GM19372 (cell line): Measurements from ENCODE around the gene PPARD.

Experiments used
- ATAC-seq: cut with Tn5 transposase; IDR thresholded peaks from one replicate; pipeline ENCODE4 v1.9.1; 2021; ENCODE audit warnings: mild to moderate bottlenecking, low read depth, moderate library complexity; ENCODE audit not compliant: unreplicated experiment

The PPARD gene

DNA sequence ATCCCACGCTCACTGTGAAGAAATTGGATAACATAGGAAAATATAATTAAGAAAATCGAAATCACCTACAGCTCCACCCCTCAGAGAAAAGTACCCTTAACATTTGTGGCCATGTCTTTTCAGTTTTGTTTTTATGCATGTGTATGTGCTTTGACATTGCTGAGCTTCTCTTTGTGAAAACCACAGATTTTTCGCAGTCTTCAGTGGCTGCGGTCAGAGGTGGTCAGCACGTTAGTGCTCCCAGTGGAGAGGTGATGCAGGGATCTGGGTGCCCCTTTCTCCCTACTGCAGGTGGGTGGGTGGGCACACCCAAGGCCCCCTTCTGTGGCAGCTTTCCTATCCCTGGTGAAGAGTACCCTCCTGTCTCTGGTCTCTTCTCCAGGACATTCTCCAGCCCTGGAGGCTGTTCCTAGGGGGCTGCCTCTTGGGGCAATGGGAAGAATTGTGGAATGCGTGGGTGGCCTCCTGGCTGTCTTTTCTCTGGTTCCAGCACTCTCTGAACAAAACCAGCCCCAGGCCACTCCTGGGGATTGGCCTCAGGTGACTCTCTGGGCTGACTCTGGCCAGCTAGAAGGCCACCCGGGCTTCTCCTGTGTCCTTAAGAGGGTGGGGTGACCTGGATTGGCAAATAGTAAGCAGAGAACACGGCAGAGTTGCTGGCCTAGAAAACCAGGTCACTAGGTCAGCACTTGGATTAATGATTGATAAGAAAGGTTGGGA is 59.9 kb downstream of the PPARD start:
- ATAC-seq, result no peak

DNA sequence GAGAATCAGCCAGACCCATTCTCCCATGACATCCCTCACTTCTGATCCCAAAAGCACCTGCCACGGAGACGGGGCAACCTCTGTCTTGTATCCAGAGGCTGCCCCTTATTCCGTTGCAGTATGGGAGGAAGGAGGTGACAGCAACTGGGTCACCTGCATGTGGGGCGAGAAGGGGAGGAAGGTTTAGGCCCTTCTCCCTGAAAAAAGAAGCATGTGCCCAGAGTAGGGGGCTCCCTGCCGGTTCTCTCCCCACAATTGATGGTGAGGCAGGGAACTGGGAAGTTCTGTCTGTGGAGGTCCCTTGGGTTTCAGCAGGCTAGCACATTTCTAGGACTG is 60.5 kb downstream of the PPARD start:
- no peak for ATAC-seq

DNA sequence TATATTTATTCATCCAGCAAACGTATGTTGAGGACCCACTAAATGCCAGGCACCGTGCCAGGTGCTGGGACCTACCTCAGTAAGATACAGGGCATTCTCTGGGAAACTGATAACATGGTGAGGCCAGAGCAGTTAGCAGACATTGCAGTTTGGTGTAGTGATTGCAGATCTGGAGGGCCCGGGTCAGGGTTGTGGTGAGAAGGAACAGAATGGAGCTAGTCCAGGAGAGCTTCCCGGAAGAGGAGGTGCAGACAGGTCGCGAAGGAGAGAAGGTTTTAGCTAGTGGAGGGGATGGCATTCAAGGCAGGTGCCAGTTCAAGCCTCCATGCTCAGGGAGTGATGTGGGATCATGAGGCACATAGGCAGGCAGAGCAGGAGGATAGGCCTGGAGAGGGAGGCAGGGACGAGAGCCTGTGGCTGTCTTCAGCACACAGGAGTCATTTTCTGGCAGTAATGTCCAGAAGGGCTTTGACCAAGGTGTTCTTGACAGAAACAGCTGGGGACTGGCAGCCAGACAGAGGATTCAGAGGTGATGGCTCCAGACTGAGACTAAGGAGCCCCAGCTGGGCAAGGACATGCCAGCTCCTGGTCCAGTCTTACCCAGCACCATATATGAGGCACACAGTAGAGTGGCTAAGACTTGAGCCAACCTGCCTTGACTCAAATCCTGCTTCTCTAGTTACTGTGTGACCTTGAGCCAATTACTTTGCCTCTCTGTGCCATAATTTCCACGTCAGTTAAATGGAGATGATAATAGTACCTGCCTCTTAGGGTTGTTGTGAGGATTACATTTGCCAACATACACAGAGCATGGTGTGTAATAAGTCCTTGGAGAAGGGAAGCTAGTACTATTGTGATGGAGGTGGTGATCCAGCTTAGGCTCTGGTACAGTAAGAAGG is 61.4 kb downstream of the PPARD start:
- no peak for ATAC-seq

DNA sequence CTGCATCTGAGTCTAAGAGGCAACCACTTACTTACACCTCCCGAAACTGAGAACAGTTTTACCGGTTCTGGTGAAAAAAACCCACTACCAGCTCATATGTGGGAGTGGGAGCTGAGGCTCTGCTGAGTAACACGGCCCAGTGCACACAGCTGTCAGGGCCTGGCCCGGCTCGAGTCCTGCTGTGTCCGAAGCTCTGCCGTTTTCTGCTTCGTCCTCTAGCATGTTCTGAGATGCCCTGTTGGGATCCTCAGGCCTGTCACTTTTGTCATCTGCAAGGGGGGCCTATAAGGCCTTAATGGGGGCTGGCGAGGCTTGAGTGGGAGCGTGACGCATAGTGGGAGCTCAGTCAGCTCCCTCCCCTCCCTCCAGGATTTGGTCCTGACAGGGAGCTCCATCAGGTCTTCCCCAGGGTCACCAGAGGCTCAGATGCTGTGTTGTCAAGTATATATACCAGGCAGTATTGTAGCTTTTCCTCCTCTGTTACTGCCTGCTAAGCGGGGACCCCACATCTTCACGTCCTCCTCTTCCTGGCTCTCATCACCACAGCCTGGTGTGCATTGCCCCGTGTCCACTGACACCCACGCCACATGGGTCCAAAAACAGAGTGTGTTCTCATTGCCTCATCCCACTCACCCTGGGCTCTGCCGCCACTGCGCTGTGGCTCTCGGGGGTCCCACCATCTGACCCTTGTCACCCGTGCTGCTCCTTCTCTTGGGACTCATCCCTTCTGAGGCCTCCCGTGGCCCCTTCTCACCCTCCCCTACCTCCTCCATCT is 64.5 kb downstream of the PPARD start:
- ATAC-seq, result no peak

GRCh38 chr6:35409245-35409644 is 66.9 kb downstream of the PPARD start:
- ATAC-seq, result no peak

GRCh38 chr6:35410131-35410530 is 67.8 kb downstream of the PPARD start:
- no peak for ATAC-seq

- ATAC-seq, result no peak
Observed at GRCh38 chr6:35411066-35411465, 68.7 kb downstream of the PPARD start.

GRCh38 chr6:35412102-35412501 is 69.7 kb downstream of the PPARD start:
- ATAC-seq, result no peak

DNA sequence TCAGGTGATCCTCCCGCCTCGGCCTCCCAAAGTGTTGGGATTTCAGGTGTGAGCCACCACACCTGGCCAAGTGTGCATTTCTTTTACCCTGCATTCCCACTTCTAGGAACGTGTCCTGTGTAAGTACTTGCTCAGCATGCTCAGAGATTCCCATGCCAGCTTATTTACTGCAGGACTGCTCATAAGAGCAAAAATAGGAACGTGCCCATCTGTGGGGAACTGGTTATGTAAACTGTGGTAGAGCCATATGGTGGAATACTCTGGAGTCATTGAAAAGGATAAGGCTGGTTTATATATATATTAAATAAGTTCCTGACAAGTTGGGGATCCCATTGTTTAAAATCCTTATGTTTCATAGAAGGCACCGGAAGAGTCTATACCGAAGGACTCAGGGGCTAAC is 71.6 kb downstream of the PPARD start:
- no peak for ATAC-seq

DNA sequence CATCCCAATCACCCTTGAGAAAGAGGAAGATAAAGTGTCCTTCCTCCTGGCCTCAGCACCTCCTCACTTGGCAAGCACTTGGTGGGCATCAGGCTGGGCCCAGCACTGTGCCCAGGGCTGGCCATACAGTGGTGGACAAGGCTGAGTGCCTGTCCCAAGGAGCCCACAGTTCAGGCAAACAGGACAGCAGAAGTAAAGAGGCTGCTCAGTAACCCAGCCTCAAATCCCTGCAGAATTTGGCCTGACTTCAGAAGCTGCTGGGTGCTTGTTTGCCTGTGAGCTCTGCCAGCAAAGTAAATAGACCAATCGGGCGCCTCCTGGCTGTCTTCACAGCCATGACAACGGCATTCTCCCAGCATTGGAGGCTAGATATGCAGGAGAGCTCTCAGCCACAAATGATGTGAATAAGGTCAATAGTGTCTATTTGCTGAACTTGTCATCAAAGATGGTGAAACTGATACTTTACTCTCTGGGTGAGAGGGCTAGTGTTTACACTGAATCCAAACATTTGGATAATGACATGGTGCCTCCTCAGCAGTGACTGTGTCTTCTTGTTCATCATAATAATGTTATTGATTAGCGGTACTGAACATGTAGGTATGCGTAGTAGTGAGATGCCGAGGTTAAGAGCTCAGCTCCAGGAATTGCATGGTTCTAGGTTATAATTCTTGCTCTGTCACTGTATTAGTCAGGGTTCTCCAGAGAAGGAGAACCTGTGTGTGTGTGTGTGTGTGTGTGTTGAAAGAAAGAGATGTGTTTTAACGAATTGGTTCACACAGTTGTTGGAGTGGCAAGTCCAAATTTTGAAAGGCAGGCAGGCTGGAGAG is 72.9 kb downstream of the PPARD start:
- no peak for ATAC-seq

GRCh38 chr6:35417979-35418661 is 75.8 kb downstream of the PPARD start:
- no peak for ATAC-seq

DNA sequence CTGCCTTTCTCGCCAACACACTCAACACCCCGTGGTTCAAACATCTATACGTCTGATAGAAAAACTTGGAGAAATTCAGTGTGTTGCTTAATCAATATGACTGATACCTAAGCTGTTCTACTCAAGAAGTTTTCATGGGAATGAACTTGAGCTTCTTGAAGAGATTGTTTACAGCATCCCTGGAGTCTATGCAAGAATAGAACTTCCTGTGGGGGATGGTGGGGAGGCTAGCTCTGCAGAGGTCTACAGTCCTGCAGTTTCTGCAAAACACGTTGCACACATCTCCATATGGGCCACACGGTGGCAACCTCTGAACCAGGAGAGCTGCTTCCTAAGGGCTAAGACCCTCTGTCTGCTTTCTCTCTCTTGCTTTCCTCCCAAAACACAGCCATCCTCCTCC is 77.1 kb downstream of the PPARD start:
- no peak for ATAC-seq

DNA sequence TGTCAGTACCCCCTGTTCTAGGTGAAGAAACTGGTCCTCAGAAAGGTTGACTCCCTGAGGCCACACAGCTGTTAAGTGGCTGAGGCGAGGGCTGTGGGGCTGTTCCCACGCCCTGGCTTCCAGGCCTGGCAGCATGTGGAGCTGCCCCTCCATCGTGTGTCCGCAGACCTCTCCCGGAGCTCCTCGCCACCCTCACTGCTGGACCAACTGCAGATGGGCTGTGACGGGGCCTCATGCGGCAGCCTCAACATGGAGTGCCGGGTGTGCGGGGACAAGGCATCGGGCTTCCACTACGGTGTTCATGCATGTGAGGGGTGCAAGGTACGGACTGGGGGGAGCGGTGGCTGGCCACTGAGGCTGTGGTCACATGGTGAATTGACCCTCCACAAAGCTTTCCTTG is 77.6 kb downstream of the PPARD start:
- ATAC-seq, result no peak

GRCh38 chr6:35425284-35425683 is 82.9 kb downstream of the PPARD start:
- ATAC-seq, result no peak

- ATAC-seq, result no peak
Observed at GRCh38 chr6:35426074-35426473, 83.7 kb downstream of the PPARD start.

DNA sequence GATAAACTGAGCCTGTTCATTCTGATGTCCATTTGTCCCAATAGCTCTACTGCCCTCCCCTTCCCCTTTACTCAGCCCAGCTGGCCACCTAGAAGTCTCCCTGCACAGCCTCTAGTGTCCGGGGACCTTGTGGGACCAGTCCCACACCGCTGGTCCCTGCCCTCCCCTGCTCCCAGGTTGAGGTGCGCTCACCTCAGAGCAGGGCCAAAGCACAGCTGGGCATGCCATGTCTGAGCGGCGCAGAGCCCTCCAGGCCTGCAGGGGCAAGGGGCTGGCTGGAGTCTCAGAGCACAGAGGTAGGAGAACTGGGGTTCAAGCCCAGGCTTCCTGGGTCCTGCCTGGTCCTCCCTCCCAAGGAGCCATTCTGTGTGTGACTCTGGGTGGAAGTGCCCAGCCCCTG is 85.1 kb downstream of the PPARD start:
- ATAC-seq, result no peak

DNA sequence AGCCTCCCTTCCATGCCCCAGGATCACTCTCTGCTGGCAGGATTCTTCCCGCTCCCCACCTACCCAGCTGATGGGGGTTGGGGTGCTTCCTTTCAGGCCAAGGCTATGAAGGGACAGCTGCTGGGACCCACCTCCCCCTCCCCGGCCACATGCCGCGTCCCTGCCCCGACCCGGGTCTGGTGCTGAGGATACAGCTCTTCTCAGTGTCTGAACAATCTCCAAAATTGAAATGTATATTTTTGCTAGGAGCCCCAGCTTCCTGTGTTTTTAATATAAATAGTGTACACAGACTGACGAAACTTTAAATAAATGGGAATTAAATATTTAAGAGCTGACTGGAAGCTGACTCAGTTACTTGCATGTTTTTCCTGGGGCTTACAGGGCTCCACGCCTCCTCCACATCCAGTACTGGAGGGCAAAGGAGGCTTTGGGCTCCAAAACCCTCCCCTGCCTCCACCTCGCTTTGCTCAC is 85.5 kb downstream of the PPARD start:
- no peak for ATAC-seq

- no peak for ATAC-seq
Observed at GRCh38 chr6:35428421-35429149, 86.2 kb downstream of the PPARD start.

DNA sequence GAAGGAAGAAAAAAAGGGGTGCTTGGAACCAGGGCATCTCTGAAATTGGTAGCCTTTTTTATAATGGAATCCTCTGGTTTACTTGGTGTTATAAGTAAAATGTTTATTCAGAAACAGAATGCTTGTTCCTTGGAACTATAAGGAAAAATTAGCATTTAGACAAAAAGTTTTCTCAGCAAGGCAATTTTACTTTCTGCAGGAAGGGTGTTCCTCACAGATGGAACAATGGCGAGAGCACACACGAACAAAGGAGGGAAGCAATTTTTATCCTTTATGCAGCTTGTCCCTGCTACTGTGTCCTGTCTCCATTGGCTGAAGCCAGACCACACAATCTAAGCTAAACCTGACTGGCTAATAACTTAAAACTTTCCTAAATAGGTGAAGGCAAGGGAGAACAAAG is 87.1 kb downstream of the PPARD start:
- no peak for ATAC-seq
